ENCODE measurements around the gene ZNF677. TPM values are rescaled to one million over a fixed set of nuclear protein-coding genes. Genes with fewer than 3 reads are reported as not detected.

Gene ZNF677
- total RNA-seq = 9.4 and 19.2 TPM in 2 replicates

GRCh38 chr19:53254411-53255341 is at the start of gene ZNF677:
TSS of gene ZNF677 (minus strand) at chr19:53254873. CDS start at chr19:53251550, 3,323 bp downstream.

GRCh38 chr19:53267623-53268022 is 12.9 kb upstream of the ZNF677 start, which contains the start of gene VN1R4:
TSS of gene VN1R4 (minus strand) at chr19:53267723. CDS start at chr19:53267665, 58 bp downstream.

GRCh38 chr19:53257715-53258342 is 3.2 kb upstream of the ZNF677 start, which contains the start of gene VN1R2:
TSS of gene VN1R2 (plus strand) at chr19:53258292. CDS start at chr19:53258376, 84 bp downstream.

GRCh38 chr19:53192771-53193534 is 61.7 kb downstream of the ZNF677 start, which contains the start of gene ZNF665:
TSS of gene ZNF665 (minus strand) at chr19:53193358. CDS start at chr19:53182898, 10,460 bp downstream.

Other genes starting within 250 kb of the ZNF677 start
- not detected in 2 replicates for gene ERVV-1, start 241.0 kb downstream of the ZNF677 start, total RNA-seq
- gene ERVV-2, start 210.1 kb downstream of the ZNF677 start, total RNA-seq = under 0.01 TPM in 1 of 2 replicates, not detected in the other
- gene ZNF160, start 151.5 kb downstream of the ZNF677 start, total RNA-seq = 27.2 and 43.7 TPM in 2 replicates
- gene ZNF415, start 122.0 kb downstream of the ZNF677 start, total RNA-seq = 5.8 and 11.0 TPM in 2 replicates
- 5.2 and 8.5 TPM in 2 replicates for gene ZNF347, start 95.8 kb downstream of the ZNF677 start, total RNA-seq
- 3.6 and 6.8 TPM in 2 replicates for gene ZNF665, start 61.5 kb downstream of the ZNF677 start, total RNA-seq
- gene VN1R2, start 3.4 kb upstream of the ZNF677 start, total RNA-seq = not detected in 2 replicates
- not detected in 2 replicates for gene VN1R4, start 12.8 kb upstream of the ZNF677 start, total RNA-seq
- gene ZNF845, start 78.9 kb upstream of the ZNF677 start, total RNA-seq = 9.6 and 9.9 TPM in 2 replicates
- 6.9 and 12.7 TPM in 2 replicates for gene ZNF525, start 110.8 kb upstream of the ZNF677 start, total RNA-seq
- 14.6 and 16.6 TPM in 2 replicates for gene ZNF765, start 140.3 kb upstream of the ZNF677 start, total RNA-seq
- gene ZNF761, start 177.1 kb upstream of the ZNF677 start, total RNA-seq = 11.7 and 17.5 TPM in 2 replicates
- 4.2 and 4.4 TPM in 2 replicates for gene ZNF813, start 212.9 kb upstream of the ZNF677 start, total RNA-seq